Thyroid gland (tissue), 4 donors: ENCODE data around the gene MDN1.

Experiments
- CTCF ChIP-seq, 6 experiments: fragments of 200-600 bp in 3 of 6; fragments of 450-650 bp in 3 of 6; sonication (generic) in 3 of 6; IDR thresholded peaks; one replicate each; pipeline ENCODE4 v1.5.1; 2016 to 2019; ENCODE audit warnings: antibody characterized with exemption in 6 of 6, mild to moderate bottlenecking in 2 of 6, inconsistent platforms in 1 of 6, moderate library complexity in 1 of 6
- POLR2A ChIP-seq, 2 donors: fragments of 450-650 bp; IDR thresholded peaks; one replicate each; pipeline ENCODE4 v1.6.1; 2017; ENCODE audit warnings: antibody characterized with exemption in 2 of 2, mild to moderate bottlenecking in 2 of 2, moderate library complexity in 1 of 2

- TF ChIP-seq POLR2A (IDR thresholded peaks at IDR 0.05): no peak
- no peak for TF ChIP-seq CTCF (IDR thresholded peaks at IDR 0.05)
These were observed 139.4 kb downstream of the MDN1 start for GRCh38 chr6:89680150-89680549.
